Glutamatergic neuron (in vitro differentiated cells): Measurements from ENCODE around the gene DOCK2. TPM values are rescaled to one million over a fixed set of nuclear protein-coding genes. Genes with fewer than 3 reads are reported as not detected.

Source experiments
- DNase-seq: peaks from one replicate; pipeline ENCODE4 v3.0.0; 2022
- H3K27ac Mint-ChIP-seq: one replicate; pipeline ENCODE4 v1.8.0; 2020; ENCODE audit warnings: mild to moderate bottlenecking, mixed read lengths, inconsistent platforms; ENCODE audit not compliant: unreplicated experiment
- H3K27me3 Mint-ChIP-seq: one replicate; pipeline ENCODE4 v1.8.0; 2020; ENCODE audit warnings: mild to moderate bottlenecking, moderate library complexity, mixed read lengths, inconsistent platforms; ENCODE audit not compliant: unreplicated experiment
- H3K36me3 Mint-ChIP-seq: one replicate; pipeline ENCODE4 v1.8.0; 2020; ENCODE audit warnings: mild to moderate bottlenecking, mixed read lengths, inconsistent platforms; ENCODE audit not compliant: unreplicated experiment
- H3K4me1 Mint-ChIP-seq: one replicate; pipeline ENCODE4 v1.8.0; 2020; ENCODE audit warnings: mild to moderate bottlenecking, low read depth, mixed read lengths, inconsistent platforms; ENCODE audit not compliant: unreplicated experiment
- H3K4me3 Mint-ChIP-seq: one replicate; pipeline ENCODE4 v1.8.0; 2020; ENCODE audit warnings: mild to moderate bottlenecking, mixed read lengths, inconsistent platforms; ENCODE audit not compliant: unreplicated experiment
- H3K9me3 Mint-ChIP-seq: one replicate; pipeline ENCODE4 v1.8.0; 2020; ENCODE audit warnings: mild to moderate bottlenecking, moderate library complexity, mixed read lengths, inconsistent platforms; ENCODE audit not compliant: unreplicated experiment
- CTCF ChIP-seq: fragments of 200-600 bp; sonication (generic); IDR thresholded peaks from one replicate; pipeline ENCODE4 v1.5.0; 2021; ENCODE audit not compliant: partially characterized antibody, unreplicated experiment
- total RNA-seq: library from RNA; stranded (reverse); fragmentation: NEBNext Ultra II Directional; extraction: Animal tissue kit (Norgen Biotek cat#: 25700); gene quantifications from one replicate; pipeline ENCODE4 v1.2.1, GENCODE V29; 2021; ENCODE audit not compliant: unreplicated experiment

The DOCK2 gene
- total RNA-seq, 1 donor from 2014 or later = 0.66 TPM

GRCh38 chr5:169809281-169809680, 172.2 kb downstream of the DOCK2 start:
- TF ChIP-seq CTCF = no peak
- H3K9me3 Mint-ChIP-seq = peaks cover 5% of the 10 kb centered on the region
- no peak overlapping the region for H3K27ac Mint-ChIP-seq
- no peak overlapping the region for H3K4me3 Mint-ChIP-seq
- peaks cover 4% of the 10 kb centered on the region for H3K27me3 Mint-ChIP-seq
- H3K36me3 Mint-ChIP-seq = peaks cover 3% of the 10 kb centered on the region
- no peak for DNase-seq
- H3K4me1 Mint-ChIP-seq = peaks cover 29% of the 10 kb centered on the region

GRCh38 chr5:169810524-169810923, 173.4 kb downstream of the DOCK2 start:
- H3K27ac Mint-ChIP-seq = peak overlapping the region; percentile 22
- peaks cover 5% of the 10 kb centered on the region for H3K9me3 Mint-ChIP-seq
- DNase-seq = no peak
- H3K4me3 Mint-ChIP-seq = no peak overlapping the region
- no peak for TF ChIP-seq CTCF
- peaks cover 29% of the 10 kb centered on the region for H3K4me1 Mint-ChIP-seq
- peaks cover 4% of the 10 kb centered on the region for H3K27me3 Mint-ChIP-seq
- H3K36me3 Mint-ChIP-seq = peaks cover 4% of the 10 kb centered on the region

GRCh38 chr5:169811023-169811422, 173.9 kb downstream of the DOCK2 start:
- DNase-seq = peak; percentile 15
- TF ChIP-seq CTCF = no peak
- Mint-ChIP-seq H3K27ac (peak overlapping the region; percentile 22), H3K36me3 (peaks cover 4% of the 10 kb centered on the region), H3K9me3 (peaks cover 5% of the 10 kb centered on the region), H3K4me1 (peaks cover 26% of the 10 kb centered on the region), H3K27me3 (peaks cover 4% of the 10 kb centered on the region), H3K4me3 (no peak overlapping the region)

- Mint-ChIP-seq H3K9me3 (peaks cover 5% of the 10 kb centered on the region), H3K4me1 (peaks cover 29% of the 10 kb centered on the region), H3K27me3 (peaks cover 4% of the 10 kb centered on the region), H3K36me3 (peaks cover 4% of the 10 kb centered on the region), H3K27ac (no peak overlapping the region), H3K4me3 (no peak overlapping the region)
- TF ChIP-seq CTCF = no peak
- no peak for DNase-seq
Measured at GRCh38 chr5:169811680-169812079, 174.6 kb downstream of the DOCK2 start.

- H3K4me1 Mint-ChIP-seq = peaks cover 29% of the 10 kb centered on the region
- peaks cover 4% of the 10 kb centered on the region for H3K36me3 Mint-ChIP-seq
- H3K27me3 Mint-ChIP-seq = peaks cover 4% of the 10 kb centered on the region
- peaks cover 5% of the 10 kb centered on the region for H3K9me3 Mint-ChIP-seq
- peak overlapping the region; percentile 62 for H3K27ac Mint-ChIP-seq
- TF ChIP-seq CTCF = no peak
- peak overlapping the region; percentile 14 for H3K4me3 Mint-ChIP-seq
- DNase-seq = peak; percentile 72
Measured at GRCh38 chr5:169812786-169813185, 175.7 kb downstream of the DOCK2 start.
